ENCODE measurements around the gene ANKRD13C.
A peak's percentile ranks its signal among the peaks of the same experiment; 100 is the strongest.

Gene ANKRD13C

DNA sequence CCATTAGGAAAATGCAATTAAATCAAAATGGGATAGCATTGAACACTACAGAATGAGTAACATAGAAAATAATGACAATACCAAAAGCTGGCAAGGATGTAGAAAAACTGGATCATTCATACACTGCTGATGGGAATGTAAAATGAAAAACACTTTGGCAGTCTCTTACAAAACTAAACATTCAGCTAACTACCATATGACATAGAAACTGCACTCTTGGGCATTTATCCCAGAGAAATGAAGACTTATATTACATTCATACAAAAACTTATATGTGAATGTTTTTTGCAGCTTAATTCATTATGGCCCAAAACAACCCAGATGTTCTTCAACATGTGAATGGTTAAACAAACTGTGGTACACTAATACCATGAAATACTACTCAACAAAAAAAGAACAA is 66.4 kb downstream of the ANKRD13C start:
- DNase-seq: no peak

DNA sequence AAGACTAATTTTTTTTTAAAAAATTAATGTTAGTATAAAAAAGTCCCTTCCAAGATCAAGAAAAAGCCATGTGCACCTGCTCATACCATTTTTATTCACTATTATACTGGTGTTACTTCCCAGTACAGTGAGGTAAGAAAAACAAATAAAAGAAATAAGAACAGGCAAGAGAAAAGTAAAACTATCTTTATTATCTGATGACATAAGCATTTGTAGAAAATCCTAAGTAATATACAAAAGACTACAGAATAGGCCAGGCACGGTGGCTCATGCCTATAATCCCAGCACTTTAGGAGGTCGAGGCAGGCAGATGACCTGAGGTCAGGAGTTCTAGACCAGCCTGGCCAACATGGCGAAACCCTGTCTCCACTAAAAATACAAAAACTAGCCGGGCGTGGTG is 68.1 kb downstream of the ANKRD13C start:
- DNase-seq: no peak

DNA sequence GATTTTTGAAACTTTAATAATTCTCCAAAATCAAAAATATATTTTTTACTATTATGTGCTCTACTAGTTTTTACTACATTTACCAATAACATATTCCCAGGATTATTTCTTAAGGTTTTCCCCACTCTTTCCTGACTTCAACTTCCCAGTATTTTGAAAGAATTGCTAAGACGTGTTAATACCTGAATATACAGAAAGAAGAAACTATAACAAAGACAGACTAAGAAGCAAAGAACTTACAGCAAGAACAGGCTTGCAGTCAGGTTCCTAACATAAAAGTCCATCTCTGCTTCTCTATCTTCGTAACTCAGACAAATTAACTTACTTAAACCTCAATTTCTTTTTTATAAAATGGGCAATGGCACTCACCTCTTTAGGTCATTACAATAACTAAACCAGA is 70.2 kb downstream of the ANKRD13C start:
- no peak for DNase-seq

DNA sequence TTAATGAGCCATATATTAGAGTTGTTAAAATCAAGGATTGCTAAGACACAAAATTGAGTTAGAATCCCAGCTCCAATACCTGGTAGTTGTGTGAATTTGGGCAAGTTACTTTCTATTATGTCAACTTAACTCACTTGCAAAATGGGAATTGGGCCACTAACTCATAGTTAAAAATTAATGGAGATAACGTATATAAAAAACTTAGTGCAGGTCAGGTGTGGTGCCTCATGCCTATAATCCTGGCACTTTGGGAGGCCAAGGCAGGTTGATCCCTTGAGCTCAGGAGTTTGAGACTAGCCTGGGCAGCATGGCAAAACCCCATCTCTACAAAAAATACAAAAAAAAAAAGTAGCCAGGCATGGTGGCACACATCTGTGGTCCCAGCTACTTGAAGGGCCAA is 75.8 kb downstream of the ANKRD13C start:
- DNase-seq: no peak

GRCh38 chr1:70277875-70278274 is 76.6 kb downstream of the ANKRD13C start:
- no peak for DNase-seq

DNA sequence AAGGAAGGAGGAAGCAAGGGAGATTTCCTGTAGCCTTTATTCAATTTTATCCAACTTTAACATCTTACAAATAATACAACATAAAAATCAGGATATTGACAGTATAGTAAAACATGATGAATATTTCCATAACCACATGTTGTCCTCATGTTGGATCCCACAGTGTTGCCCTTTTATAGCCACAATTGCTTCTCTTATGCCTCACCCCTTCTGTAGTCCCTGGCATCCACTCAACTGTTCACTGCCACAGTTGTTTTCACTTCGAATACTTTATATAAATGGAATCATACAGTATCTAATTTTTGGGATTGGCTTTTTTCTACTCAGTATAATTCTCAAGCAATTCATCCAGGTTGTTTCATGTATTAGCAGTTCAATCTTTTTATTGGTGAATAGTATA is 88.6 kb downstream of the ANKRD13C start:
- no peak for DNase-seq

GRCh38 chr1:70264839-70265238 is 89.7 kb downstream of the ANKRD13C start:
- DNase-seq: no peak

DNA sequence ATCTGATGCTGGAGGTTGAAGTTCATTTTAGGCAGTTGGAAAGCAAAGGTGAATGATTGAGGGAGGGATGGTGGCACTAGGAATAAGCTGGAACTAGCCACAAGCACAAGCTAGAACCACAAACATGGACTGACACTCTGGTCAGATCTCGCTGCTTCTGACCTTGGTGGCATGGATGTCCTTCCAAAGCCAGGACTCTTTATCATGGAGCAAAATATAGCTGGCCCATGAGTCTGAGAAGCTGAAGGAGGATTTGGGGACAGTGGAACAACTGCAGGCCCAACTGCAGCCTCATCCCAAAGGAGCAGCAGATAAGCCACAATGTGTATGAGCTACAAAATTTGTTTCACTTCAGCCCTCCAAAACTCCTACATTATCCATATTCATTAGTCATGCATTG is 97.9 kb downstream of the ANKRD13C start:
- DNase-seq: no peak

- DNase-seq: no peak
These were observed 105.8 kb downstream of the ANKRD13C start for GRCh38 chr1:70248729-70249128.

- DNase-seq: no peak
These were observed 106.8 kb downstream of the ANKRD13C start for GRCh38 chr1:70247768-70248167.

DNA sequence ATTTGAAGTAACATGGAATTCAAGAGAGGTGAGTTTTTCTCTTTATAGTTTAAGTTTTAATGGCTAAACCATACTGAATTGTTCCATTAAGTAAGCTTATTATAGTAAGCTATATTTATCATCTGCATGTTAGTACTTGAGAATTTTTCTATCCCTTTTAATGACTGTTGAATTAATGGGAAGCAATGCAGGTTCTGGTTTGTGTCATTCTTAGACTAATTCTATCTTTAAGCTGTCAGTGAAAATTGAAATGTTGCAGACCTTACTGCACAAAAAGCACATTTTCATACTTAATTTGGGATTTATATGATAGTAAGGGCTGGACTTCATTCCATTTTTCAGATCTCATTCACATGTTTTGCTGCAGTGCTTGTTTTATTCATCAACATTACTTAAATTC is 107.4 kb downstream of the ANKRD13C start:
- DNase-seq: no peak

- DNase-seq: no peak
These were observed 114.6 kb downstream of the ANKRD13C start for GRCh38 chr1:70239940-70240339.

GRCh38 chr1:70234733-70235132 is 119.8 kb downstream of the ANKRD13C start:
- DNase-seq: no peak

DNA sequence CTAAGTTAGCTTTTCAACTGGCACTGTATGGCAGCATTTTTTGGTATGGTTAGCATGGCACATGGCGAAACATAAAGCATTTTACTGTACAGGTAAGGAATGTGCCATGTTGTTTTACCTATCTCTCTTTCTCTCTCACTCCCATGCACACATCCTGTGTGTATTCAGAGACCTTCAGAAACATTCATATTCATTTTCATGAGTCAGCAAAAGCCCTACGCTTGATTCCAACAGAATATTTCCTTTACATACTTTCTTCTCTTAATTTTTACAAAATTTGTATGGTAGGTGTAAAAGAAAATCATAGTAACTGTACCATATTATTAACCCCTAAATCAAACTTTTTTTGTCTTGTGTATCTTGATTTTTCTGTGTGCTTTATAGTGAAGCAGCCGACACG is 123.0 kb downstream of the ANKRD13C start:
- DNase-seq: no peak

GRCh38 chr1:70228670-70229069 is 125.9 kb downstream of the ANKRD13C start:
- DNase-seq: no peak

- DNase-seq: no peak
These were observed 127.1 kb downstream of the ANKRD13C start for GRCh38 chr1:70227439-70227838.

GRCh38 chr1:70224954-70225353 is 129.6 kb downstream of the ANKRD13C start:
- DNase-seq: no peak

- no peak for DNase-seq
These were observed 131.7 kb downstream of the ANKRD13C start for GRCh38 chr1:70222716-70223235.

DNA sequence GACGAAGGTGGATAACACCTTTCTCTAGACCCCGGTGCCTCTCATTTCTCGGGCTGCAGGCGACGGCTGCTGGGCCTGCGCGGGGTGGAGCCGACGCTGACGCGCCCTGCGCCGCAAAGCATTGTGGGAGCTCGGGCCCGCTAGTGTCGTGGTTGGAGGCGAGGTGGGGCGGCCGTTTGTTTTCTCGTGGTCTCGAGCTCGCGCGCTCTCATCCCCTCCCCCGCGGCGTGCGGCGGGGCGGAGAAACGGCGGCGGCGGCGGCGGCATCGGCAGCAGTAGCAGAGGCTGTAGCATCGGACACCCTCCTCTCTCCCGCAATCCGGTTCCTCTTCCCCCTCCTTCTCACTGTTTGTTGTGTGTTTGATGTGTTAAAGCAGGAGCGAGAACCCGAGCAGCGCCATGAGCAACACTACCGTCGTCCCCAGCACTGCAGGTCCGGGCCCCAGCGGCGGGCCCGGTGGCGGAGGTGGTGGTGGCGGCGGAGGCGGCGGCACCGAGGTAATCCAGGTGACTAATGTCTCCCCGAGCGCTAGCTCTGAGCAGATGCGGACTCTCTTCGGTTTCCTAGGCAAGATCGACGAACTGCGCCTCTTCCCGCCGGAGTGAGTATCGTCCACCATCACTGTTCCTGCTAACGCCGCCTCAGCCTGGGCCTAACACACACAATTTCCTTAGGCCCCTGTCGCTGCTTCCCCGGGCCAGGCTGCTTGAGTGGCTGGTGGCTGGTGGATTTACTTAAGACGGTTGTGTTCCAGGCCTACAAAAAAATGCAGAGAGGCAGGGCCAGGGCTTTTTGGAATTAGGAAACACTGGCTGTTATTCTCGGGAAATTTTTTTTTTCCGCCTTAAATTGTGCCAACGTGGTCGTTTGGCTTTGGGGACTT is 133.0 kb downstream of the ANKRD13C start, which contains the start of gene SRSF11:
Gene SRSF11, plus strand, starts transcription at position 143 of the 884 bp plus-strand sequence. Its CDS starts 257 bp downstream, at position 400.
- DNase-seq: peak; percentile 93

DNA sequence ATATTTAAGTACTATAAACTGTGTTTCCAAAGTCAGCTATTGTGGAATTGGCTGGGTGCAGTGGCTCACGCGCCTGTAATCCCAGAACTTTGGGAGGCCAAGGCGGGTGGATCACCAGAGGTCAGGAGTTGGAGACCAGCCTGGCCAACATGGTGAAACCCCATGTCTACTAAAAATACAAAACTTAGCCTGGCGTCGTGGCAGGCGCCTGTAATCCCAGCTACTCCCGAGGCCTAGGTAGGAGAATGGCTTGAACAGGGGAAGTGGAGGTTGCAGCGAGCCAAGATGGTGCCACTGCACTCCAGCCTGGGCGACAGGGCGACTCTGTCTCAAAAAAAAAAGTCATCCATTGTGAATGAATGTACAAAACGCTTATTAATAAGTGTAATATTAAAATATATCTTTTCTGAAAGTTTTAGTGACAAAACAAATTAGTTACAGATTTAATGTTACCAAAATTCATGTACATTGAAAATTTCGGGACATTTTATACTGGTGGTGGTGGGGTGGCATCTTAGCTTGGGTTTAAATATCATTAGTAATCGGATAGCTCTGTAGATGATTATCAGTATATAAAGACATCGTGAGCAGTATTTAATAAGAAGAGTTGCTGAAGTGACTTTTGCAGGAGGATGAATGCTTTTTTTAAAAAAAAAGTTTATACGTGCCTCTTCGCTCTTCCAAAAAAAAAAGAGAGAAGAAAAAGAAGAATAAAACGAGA is 133.8 kb downstream of the ANKRD13C start:
- no peak for DNase-seq

DNA sequence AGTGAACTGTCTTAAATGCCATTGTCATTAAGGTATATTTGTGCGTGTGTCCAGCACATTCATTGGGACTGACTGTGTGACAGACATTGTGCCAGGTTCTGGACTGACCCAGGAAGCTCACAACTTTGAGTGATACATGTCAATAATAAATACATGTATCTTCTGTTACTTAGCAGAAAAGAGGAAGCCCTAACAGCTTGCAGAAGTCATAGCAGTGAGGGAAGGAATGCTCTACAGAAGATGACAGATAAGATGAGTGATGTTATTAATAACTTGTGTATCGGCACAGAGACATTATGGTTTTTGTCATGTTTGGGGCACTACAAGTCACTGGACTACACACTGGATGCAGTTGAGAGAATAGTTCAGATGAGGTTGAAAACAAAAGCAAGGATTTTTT is 134.5 kb downstream of the ANKRD13C start:
- DNase-seq: no peak

DNA sequence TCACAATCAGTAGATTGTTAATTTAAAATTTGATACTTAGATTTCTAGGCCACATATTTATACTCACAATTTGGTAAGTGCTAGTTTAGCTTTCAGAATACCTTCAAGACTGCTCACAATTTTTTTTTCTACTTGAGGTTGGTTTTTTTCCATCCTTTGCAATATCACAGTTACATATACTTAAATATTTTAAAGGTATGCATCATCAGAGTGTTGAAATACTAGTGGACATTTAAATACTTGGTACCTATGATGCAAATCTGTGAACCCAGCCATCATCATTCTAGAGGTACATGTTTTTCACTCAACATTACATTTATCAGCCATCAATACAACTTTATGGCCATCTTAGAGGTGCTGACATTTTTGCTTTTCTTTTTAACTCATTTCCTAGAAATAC is 143.0 kb downstream of the ANKRD13C start:
- no peak for DNase-seq

DNA sequence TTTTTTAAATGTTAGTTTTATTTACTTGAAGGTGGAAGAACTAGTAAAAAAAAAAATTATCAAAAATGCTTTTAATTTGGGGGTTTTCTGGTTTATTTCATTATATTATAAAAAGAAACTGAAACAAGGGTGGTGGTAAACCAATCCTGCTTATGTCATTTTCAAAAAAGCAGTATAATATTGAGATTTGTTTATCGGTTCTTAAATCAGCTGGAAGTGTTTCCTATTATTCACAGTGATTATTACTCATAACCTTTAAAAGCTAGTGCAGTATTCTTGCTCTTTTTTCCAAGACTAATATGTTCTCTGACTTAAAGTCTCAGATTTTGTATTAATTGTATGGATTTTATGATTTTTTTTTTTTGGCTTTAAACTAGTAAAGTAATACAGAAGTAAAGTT is 143.7 kb downstream of the ANKRD13C start:
- DNase-seq: no peak
